ENCODE data around the gene OTOA. TPM values are rescaled to one million over a fixed set of nuclear protein-coding genes. Genes with fewer than 3 reads are reported as not detected.
A peak's percentile ranks its signal among the peaks of the same experiment; 100 is the strongest.
"Not testable (repeated sequence)": the region's sequence is repeated elsewhere in the genome, so short reads cannot be mapped to it uniquely, and the experiment has no call there.

The OTOA gene
- total RNA-seq, 1 experiment from 2014 or later = 0.10 TPM

GRCh38 chr16:21769284-21769683 is 105.5 kb downstream of the OTOA start:
- in situ Hi-C loops (cut with HindIII; ENCODE audit: low sequenced_read_pairs); DNase-seq (ENCODE audit: low spot score): not testable (repeated sequence)

- DNase-seq (ENCODE audit: low spot score); in situ Hi-C loops (cut with HindIII; ENCODE audit: low sequenced_read_pairs): not testable (repeated sequence)
These were observed 106.8 kb downstream of the OTOA start for GRCh38 chr16:21770584-21770983.

GRCh38 chr16:21772547-21773206 is 108.9 kb downstream of the OTOA start:
- in situ Hi-C loops (cut with HindIII; ENCODE audit: low sequenced_read_pairs); DNase-seq (ENCODE audit: low spot score): not testable (repeated sequence)

GRCh38 chr16:21773207-21773553 is 109.4 kb downstream of the OTOA start:
- DNase-seq (ENCODE audit: low spot score); in situ Hi-C loops (cut with HindIII; ENCODE audit: low sequenced_read_pairs): not testable (repeated sequence)

GRCh38 chr16:21780525-21780924 is 116.8 kb downstream of the OTOA start:
- DNase-seq (ENCODE audit: low spot score); in situ Hi-C loops (cut with HindIII; ENCODE audit: low sequenced_read_pairs): not testable (repeated sequence)

DNA sequence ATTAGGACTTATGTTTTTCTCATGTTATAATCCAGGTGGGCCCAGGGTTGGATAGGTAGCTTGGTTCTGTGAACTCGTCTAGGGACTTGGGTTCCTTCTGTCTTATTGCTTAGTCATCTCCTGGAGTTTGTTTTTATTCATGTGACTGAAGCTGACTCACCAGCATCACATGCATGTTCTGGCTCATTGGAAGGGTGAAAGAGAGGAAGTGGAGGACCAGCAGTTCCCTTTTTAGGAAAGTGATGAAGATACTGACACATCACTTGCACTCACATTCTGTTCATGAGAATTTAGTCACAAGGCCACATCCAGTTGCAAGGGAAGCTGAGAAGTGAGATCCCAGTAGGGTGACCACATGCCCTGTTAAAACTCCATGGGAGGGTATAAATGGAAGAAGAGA is 126.7 kb downstream of the OTOA start:
- DNase-seq (ENCODE audit: low spot score); in situ Hi-C loops (cut with HindIII; ENCODE audit: low sequenced_read_pairs): not testable (repeated sequence)

DNA sequence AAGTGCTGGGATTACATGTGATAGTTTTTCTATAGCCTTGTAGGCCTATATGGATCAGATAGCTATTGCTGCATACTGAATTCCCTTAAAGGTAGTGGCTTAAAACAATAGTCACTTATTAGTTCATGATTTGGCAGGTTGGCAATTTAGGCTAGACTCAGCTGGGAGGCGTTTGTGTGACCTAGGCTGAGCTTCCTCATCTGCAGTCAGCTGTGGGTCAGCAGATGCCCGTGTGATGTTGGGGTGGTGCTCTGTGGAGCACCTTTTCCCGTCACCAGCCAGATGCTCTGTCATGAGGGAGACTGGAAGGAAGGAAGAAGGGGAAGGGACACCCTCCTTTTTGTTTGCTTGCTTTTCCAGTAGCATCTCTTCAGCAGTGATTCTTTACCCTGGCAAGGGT is 129.5 kb downstream of the OTOA start:
- in situ Hi-C loops (cut with HindIII; ENCODE audit: low sequenced_read_pairs); DNase-seq (ENCODE audit: low spot score): not testable (repeated sequence)

GRCh38 chr16:21798601-21799000 is 134.8 kb downstream of the OTOA start:
- in situ Hi-C loops (cut with HindIII; ENCODE audit: low sequenced_read_pairs); DNase-seq (ENCODE audit: low spot score): not testable (repeated sequence)

DNA sequence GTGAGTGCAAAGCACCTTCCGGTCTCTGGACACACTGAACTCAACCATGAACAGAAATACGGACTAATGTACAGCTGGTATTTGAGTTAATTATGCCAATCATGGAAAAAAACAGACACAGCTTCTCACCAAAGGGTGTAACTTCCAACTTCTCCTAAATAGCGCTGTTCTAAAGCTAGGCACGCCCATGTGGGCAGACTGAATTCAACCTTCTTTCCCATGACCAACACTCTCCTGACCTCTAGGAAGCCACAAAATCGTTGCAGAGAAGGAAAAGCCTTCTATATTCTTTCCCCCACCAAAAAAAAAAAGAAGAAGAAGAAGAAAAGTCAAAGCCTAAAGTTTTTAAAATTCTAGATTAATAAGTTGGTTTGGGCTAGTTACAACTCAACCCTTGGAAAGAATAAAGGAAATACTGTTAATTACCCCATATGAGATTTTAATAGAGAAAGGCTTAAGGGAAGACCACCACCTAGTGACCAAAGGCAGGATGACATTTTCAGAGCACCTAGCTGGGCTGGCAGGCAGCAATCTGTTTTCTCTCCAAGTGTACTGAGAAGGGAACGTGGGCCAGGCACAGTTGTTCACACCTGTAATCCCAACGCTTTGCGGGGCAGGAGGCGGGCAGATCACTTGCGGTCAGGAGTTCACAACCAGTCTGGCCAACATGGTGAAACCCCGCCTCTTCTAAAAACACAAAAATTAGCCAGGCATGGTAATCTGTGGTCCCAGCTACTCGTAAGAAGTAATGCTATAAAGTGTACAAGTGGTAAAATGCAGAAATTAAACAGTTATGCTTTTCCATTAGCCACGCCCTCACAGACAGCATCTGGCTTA is 138.0 kb downstream of the OTOA start:
- in situ Hi-C loops (cut with HindIII; ENCODE audit: low sequenced_read_pairs) = not testable (repeated sequence)
- peak; percentile 55 for DNase-seq (ENCODE audit: low spot score)

- in situ Hi-C loops (cut with HindIII; ENCODE audit: low sequenced_read_pairs) = not testable (repeated sequence)
These were observed 138.6 kb downstream of the OTOA start for GRCh38 chr16:21802375-21802663.

More at GRCh38 chr16:21802375-21802663, 138.6 kb downstream of the OTOA start:
- not testable (repeated sequence) for DNase-seq (ENCODE audit: low spot score)

Other genes starting within 250 kb of the OTOA start
- 288 and 334 TPM in 2 replicates for gene METTL9, start 64.4 kb upstream of the OTOA start, total RNA-seq (2014; rRNA removed; shearing (Covaris generic))
- not detected in 2 replicates for gene IGSF6, start 11.4 kb upstream of the OTOA start, total RNA-seq (2014; rRNA removed; shearing (Covaris generic))
- gene NPIPB4, start 193.8 kb downstream of the OTOA start, total RNA-seq (2014; rRNA removed; shearing (Covaris generic)) = 7.4 and 14.8 TPM in 2 replicates

Data from G401 (cell line).